ENCODE data around the gene TULP4. TPM values are rescaled to one million over a fixed set of nuclear protein-coding genes. Genes with fewer than 3 reads are reported as not detected.
A peak's percentile ranks its signal among the peaks of the same experiment; 100 is the strongest.
"Not testable (repeated sequence)": the region's sequence is repeated elsewhere in the genome, so short reads cannot be mapped to it uniquely, and the experiment has no call there.

Gene TULP4
- total and polyA plus RNA-seq, 4 donors, result 30.9 to 403 (median 84.8) TPM

- not testable (repeated sequence) for H3K4me3 ChIP-seq (ENCODE audit: low read depth, low read length); H3K9me3 ChIP-seq (ENCODE audit: control insufficient read depth, insufficient read depth, low read length); H3K4me1 ChIP-seq (ENCODE audit: control insufficient read depth, insufficient read depth, low read length); H3K27me3 ChIP-seq (ENCODE audit: control insufficient read depth, insufficient read depth, low read length); H3K36me3 ChIP-seq (ENCODE audit: control insufficient read depth, insufficient read depth, low read length); H3K27ac ChIP-seq (ENCODE audit: low read depth, low read length); DNase-seq (ENCODE audit: low read depth in 4 of 6, low spot score in 6 of 6)
- WGBS (ENCODE audit: insufficient coverage), result 100% methylated on average over 1 of the region's 4 CpGs
Observed at GRCh38 chr6:158391977-158392376, 79.7 kb downstream of the TULP4 start.

GRCh38 chr6:158396136-158396535 is 83.9 kb downstream of the TULP4 start:
- H3K9me3 ChIP-seq (ENCODE audit: control insufficient read depth, insufficient read depth, low read length), result peaks cover 5% of the 10 kb centered on the region
- no peak for DNase-seq (ENCODE audit: low read depth in 4 of 6, low spot score in 6 of 6)
- H3K4me3 ChIP-seq (ENCODE audit: low read depth, low read length), result no peak overlapping the region
- no peaks in the 10 kb centered on the region for H3K27me3 ChIP-seq (ENCODE audit: control insufficient read depth, insufficient read depth, low read length)
- H3K4me1 ChIP-seq (ENCODE audit: control insufficient read depth, insufficient read depth, low read length), result no peaks in the 10 kb centered on the region
- H3K36me3 ChIP-seq (ENCODE audit: control insufficient read depth, insufficient read depth, low read length), result peaks cover 2% of the 10 kb centered on the region
- no peak overlapping the region for H3K27ac ChIP-seq (ENCODE audit: low read depth, low read length)
- WGBS (ENCODE audit: insufficient coverage), result no CpG with 5 or more reads among the region's 5 CpGs

GRCh38 chr6:158397578-158397977 is 85.3 kb downstream of the TULP4 start:
- Histone ChIP-seq H3K4me3 (ENCODE audit: low read depth, low read length) (no peak overlapping the region), H3K4me1 (ENCODE audit: control insufficient read depth, insufficient read depth, low read length) (no peaks in the 10 kb centered on the region), H3K36me3 (ENCODE audit: control insufficient read depth, insufficient read depth, low read length) (peaks cover 3% of the 10 kb centered on the region), H3K9me3 (ENCODE audit: control insufficient read depth, insufficient read depth, low read length) (peaks cover 3% of the 10 kb centered on the region), H3K27me3 (ENCODE audit: control insufficient read depth, insufficient read depth, low read length) (no peaks in the 10 kb centered on the region), H3K27ac (ENCODE audit: low read depth, low read length) (no peak overlapping the region)
- no peak for DNase-seq (ENCODE audit: low read depth in 4 of 6, low spot score in 6 of 6)
- WGBS (ENCODE audit: insufficient coverage), result no CpG with 5 or more reads among the region's 4 CpGs

GRCh38 chr6:158398252-158399024 is 86.2 kb downstream of the TULP4 start:
- Histone ChIP-seq H3K36me3 (ENCODE audit: control insufficient read depth, insufficient read depth, low read length) (peaks cover 3% of the 10 kb centered on the region), H3K27me3 (ENCODE audit: control insufficient read depth, insufficient read depth, low read length) (no peaks in the 10 kb centered on the region), H3K4me3 (ENCODE audit: low read depth, low read length) (no peak overlapping the region), H3K27ac (ENCODE audit: low read depth, low read length) (no peak overlapping the region), H3K9me3 (ENCODE audit: control insufficient read depth, insufficient read depth, low read length) (peaks cover 3% of the 10 kb centered on the region), H3K4me1 (ENCODE audit: control insufficient read depth, insufficient read depth, low read length) (no peaks in the 10 kb centered on the region)
- DNase-seq (ENCODE audit: low read depth in 4 of 6, low spot score in 6 of 6), result no peak
- WGBS (ENCODE audit: insufficient coverage), result no CpG with 5 or more reads among the region's 3 CpGs

GRCh38 chr6:158399040-158399700 is 86.9 kb downstream of the TULP4 start:
- Histone ChIP-seq H3K4me1 (ENCODE audit: control insufficient read depth, insufficient read depth, low read length) (no peaks in the 10 kb centered on the region), H3K4me3 (ENCODE audit: low read depth, low read length) (no peak overlapping the region), H3K27ac (ENCODE audit: low read depth, low read length) (no peak overlapping the region), H3K36me3 (ENCODE audit: control insufficient read depth, insufficient read depth, low read length) (peaks cover 3% of the 10 kb centered on the region), H3K27me3 (ENCODE audit: control insufficient read depth, insufficient read depth, low read length) (no peaks in the 10 kb centered on the region), H3K9me3 (ENCODE audit: control insufficient read depth, insufficient read depth, low read length) (no peaks in the 10 kb centered on the region)
- 87% methylated on average over 3 of the region's 3 CpGs for WGBS (ENCODE audit: insufficient coverage)
- DNase-seq (ENCODE audit: low read depth in 4 of 6, low spot score in 6 of 6), result no peak

- H3K27me3 ChIP-seq (ENCODE audit: control insufficient read depth, insufficient read depth, low read length), result no peaks in the 10 kb centered on the region
- no peaks in the 10 kb centered on the region for H3K4me1 ChIP-seq (ENCODE audit: control insufficient read depth, insufficient read depth, low read length)
- H3K36me3 ChIP-seq (ENCODE audit: control insufficient read depth, insufficient read depth, low read length), result peaks cover 3% of the 10 kb centered on the region
- no peak overlapping the region for H3K4me3 ChIP-seq (ENCODE audit: low read depth, low read length)
- no peak for DNase-seq (ENCODE audit: low read depth in 4 of 6, low spot score in 6 of 6)
- no peaks in the 10 kb centered on the region for H3K9me3 ChIP-seq (ENCODE audit: control insufficient read depth, insufficient read depth, low read length)
- no peak overlapping the region for H3K27ac ChIP-seq (ENCODE audit: low read depth, low read length)
Observed at GRCh38 chr6:158402184-158402583, 89.9 kb downstream of the TULP4 start.

- H3K27ac ChIP-seq (ENCODE audit: low read depth, low read length); DNase-seq (ENCODE audit: low read depth in 4 of 6, low spot score in 6 of 6); H3K4me3 ChIP-seq (ENCODE audit: low read depth, low read length); H3K9me3 ChIP-seq (ENCODE audit: control insufficient read depth, insufficient read depth, low read length); H3K36me3 ChIP-seq (ENCODE audit: control insufficient read depth, insufficient read depth, low read length); H3K27me3 ChIP-seq (ENCODE audit: control insufficient read depth, insufficient read depth, low read length): not testable (repeated sequence)
- 76% methylated on average over 5 of the region's 12 CpGs for WGBS (ENCODE audit: insufficient coverage)
- peaks cover 11% of the 10 kb centered on the region for H3K4me1 ChIP-seq (ENCODE audit: control insufficient read depth, insufficient read depth, low read length)
Observed at GRCh38 chr6:158405321-158405831, 93.1 kb downstream of the TULP4 start.

- H3K27ac ChIP-seq (ENCODE audit: low read depth, low read length), result no peak overlapping the region
- no peak for DNase-seq (ENCODE audit: low read depth in 4 of 6, low spot score in 6 of 6)
- no peaks in the 10 kb centered on the region for H3K9me3 ChIP-seq (ENCODE audit: control insufficient read depth, insufficient read depth, low read length)
- peaks cover 2% of the 10 kb centered on the region for H3K36me3 ChIP-seq (ENCODE audit: control insufficient read depth, insufficient read depth, low read length)
- 96% methylated on average over 2 of the region's 2 CpGs for WGBS (ENCODE audit: insufficient coverage)
- no peaks in the 10 kb centered on the region for H3K27me3 ChIP-seq (ENCODE audit: control insufficient read depth, insufficient read depth, low read length)
- H3K4me1 ChIP-seq (ENCODE audit: control insufficient read depth, insufficient read depth, low read length), result peaks cover 11% of the 10 kb centered on the region
- H3K4me3 ChIP-seq (ENCODE audit: low read depth, low read length), result no peak overlapping the region
Observed at GRCh38 chr6:158405933-158406332, 93.7 kb downstream of the TULP4 start.

- no CpG with 5 or more reads among the region's 2 CpGs for WGBS (ENCODE audit: insufficient coverage)
- Histone ChIP-seq H3K36me3 (ENCODE audit: control insufficient read depth, insufficient read depth, low read length) (no peaks in the 10 kb centered on the region), H3K4me3 (ENCODE audit: low read depth, low read length) (no peak overlapping the region), H3K27ac (ENCODE audit: low read depth, low read length) (no peak overlapping the region), H3K4me1 (ENCODE audit: control insufficient read depth, insufficient read depth, low read length) (peaks cover 11% of the 10 kb centered on the region), H3K27me3 (ENCODE audit: control insufficient read depth, insufficient read depth, low read length) (no peaks in the 10 kb centered on the region), H3K9me3 (ENCODE audit: control insufficient read depth, insufficient read depth, low read length) (no peaks in the 10 kb centered on the region)
- no peak for DNase-seq (ENCODE audit: low read depth in 4 of 6, low spot score in 6 of 6)
Observed at GRCh38 chr6:158406736-158407135, 94.5 kb downstream of the TULP4 start.

- Histone ChIP-seq H3K27ac (ENCODE audit: low read depth, low read length) (peak overlapping the region; percentile 43), H3K36me3 (ENCODE audit: control insufficient read depth, insufficient read depth, low read length) (peaks cover 2% of the 10 kb centered on the region), H3K4me3 (ENCODE audit: low read depth, low read length) (no peak overlapping the region), H3K9me3 (ENCODE audit: control insufficient read depth, insufficient read depth, low read length) (no peaks in the 10 kb centered on the region), H3K4me1 (ENCODE audit: control insufficient read depth, insufficient read depth, low read length) (peaks cover 15% of the 10 kb centered on the region), H3K27me3 (ENCODE audit: control insufficient read depth, insufficient read depth, low read length) (no peaks in the 10 kb centered on the region)
- 98% methylated on average over 7 of the region's 9 CpGs for WGBS (ENCODE audit: insufficient coverage)
- no peak for DNase-seq (ENCODE audit: low read depth in 4 of 6, low spot score in 6 of 6)
Observed at GRCh38 chr6:158408013-158408412, 95.7 kb downstream of the TULP4 start.

All from spinal cord (tissue), 10 donors.